Fibroblast of skin of left biceps (primary cell): ENCODE data around the gene THSD8.
A peak's percentile ranks its signal among the peaks of the same experiment; 100 is the strongest.
"Not testable (repeated sequence)": the region's sequence is repeated elsewhere in the genome, so short reads cannot be mapped to it uniquely, and the experiment has no call there.

Source experiments
- DNase-seq, 2 experiments: peaks; one replicate each; pipeline ENCODE4 v3.0.0-alpha.2; 2013; ENCODE audit warnings: low read depth in 2 of 2

THSD8 gene

DNA sequence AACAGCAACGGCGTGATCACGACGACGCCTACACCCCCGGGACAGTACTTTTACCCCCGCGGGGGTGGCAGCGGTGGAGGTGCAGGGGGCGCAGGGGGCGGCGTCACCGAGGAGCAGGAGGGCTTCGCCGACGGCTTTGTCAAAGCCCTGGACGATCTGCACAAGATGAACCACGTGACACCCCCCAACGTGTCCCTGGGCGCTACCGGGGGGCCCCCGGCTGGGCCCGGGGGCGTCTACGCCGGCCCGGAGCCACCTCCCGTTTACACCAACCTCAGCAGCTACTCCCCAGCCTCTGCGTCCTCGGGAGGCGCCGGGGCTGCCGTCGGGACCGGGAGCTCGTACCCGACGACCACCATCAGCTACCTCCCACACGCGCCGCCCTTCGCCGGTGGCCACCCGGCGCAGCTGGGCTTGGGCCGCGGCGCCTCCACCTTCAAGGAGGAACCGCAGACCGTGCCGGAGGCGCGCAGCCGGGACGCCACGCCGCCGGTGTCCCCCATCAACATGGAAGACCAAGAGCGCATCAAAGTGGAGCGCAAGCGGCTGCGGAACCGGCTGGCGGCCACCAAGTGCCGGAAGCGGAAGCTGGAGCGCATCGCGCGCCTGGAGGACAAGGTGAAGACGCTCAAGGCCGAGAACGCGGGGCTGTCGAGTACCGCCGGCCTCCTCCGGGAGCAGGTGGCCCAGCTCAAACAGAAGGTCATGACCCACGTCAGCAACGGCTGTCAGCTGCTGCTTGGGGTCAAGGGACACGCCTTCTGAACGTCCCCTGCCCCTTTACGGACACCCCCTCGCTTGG lies 9.6 kb upstream of the THSD8 start:
- DNase-seq: no peak

DNA sequence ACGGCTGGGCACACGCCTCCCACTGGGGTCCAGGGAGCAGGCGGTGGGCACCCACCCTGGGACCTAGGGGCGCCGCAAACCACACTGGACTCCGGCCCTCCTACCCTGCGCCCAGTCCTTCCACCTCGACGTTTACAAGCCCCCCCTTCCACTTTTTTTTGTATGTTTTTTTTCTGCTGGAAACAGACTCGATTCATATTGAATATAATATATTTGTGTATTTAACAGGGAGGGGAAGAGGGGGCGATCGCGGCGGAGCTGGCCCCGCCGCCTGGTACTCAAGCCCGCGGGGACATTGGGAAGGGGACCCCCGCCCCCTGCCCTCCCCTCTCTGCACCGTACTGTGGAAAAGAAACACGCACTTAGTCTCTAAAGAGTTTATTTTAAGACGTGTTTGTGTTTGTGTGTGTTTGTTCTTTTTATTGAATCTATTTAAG lies 9.0 kb upstream of the THSD8 start:
- no peak for DNase-seq

- peak; percentile 85 to 90 for DNase-seq
Measured at GRCh38 chr19:12793290-12794195, 8.3 kb upstream of the THSD8 start.

DNA sequence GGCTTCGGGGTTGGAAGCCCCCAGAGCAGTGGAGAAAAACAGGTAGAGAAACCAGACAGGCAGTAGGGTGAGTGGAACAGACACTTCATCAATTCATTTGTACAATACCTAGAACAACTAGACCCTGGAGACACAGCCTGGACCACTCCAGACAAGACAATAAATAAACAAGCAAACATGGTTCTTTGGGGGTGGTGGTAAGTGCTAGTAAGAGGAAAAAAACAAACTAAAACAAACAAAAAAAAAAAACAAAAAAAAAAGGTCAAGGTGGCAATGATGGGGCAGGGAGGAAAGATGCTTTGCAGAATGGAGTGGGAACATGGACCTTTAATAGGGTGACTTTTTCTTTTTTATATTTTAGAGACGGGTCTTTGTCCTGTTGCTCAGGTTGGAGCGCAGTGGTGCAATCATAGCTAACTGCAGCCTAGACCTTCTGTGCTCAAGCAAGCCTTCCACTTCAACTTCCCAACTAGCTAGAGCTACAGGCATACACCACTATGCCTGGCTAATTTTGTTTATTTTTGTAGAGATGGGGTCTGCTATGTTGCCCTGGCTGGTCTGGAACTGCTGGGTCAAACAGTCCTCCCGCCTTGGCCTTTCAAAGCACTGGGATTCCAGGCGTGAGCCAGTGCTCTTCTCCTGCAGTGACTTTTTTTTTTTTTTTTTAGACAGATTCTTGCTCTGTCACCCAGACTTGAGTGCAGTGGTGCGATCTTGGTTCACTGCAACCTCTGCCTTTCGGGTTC lies 7.5 kb upstream of the THSD8 start:
- DNase-seq: no peak

GRCh38 chr19:12794971-12795381 lies 6.9 kb upstream of the THSD8 start:
- DNase-seq: no peak

DNA sequence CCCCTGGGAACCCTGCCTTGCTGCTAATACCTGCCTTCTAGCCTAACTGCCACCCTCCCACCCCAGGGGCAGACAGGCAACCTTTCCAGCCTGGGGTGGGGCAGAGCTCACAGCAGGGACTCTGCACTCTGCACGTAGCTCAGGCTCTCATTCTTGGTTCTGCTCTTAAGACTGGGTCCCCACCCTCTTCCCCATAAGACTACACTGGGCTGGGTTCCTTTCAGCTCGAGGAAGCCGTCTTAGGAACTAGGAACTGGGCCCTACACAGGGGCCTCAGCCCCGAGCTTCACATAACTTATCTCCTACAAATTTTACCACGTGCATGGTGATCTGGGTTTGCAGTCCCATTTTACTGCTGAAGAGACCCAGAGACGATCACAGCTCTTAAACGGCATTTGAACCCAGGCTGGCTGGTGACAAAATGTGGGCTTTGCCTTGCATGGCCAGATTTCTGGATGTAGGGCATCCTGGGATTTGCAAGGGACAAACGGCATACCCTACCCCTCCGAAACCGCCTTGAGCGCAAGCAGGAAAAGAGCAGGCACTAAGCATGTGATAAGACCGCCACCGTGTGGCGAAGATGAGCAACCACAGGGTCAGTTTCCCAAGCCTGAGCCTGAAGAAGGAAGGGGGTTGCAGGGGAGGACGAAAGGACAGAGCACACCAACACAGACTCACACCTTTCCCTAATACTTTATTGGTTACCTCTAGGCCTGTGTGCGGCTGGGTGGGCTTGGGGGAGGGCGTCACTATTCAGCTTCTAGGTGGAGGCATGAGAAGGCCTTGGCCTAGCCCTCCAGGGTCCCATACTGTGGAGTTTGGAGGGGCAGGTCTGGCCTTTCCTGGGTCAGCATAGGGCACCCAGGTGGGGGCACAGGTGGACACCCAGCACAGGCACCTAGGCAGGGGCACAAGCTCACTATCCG lies 5.5 kb upstream of the THSD8 start:
- DNase-seq: no peak

DNA sequence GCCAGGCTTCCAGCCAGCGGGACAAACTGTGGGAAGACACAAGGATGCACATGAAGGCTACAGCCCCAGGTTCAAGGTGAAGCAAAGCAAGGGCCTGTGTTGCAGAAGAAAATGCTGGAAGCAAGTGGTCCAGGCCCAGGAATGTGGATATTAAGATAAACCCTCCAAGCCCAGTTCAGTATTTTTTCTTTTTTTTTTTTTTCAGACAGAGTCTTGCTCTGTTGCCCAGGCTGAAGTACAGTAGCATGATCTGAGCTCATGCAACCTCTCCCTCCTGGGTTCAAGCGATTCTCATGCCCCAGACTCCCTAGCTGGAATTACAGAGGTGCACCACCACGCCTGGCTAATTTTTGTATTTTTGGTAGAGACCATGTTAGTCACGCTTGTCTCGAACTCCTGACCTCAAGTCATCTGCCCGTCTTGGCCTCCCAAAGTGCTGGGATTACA lies 4.7 kb upstream of the THSD8 start:
- DNase-seq: no peak

GRCh38 chr19:12797607-12798006 lies 4.3 kb upstream of the THSD8 start:
- DNase-seq: not testable (repeated sequence)

- no peak for DNase-seq
Measured at GRCh38 chr19:12799742-12800465, 2.0 kb upstream of the THSD8 start.

DNA sequence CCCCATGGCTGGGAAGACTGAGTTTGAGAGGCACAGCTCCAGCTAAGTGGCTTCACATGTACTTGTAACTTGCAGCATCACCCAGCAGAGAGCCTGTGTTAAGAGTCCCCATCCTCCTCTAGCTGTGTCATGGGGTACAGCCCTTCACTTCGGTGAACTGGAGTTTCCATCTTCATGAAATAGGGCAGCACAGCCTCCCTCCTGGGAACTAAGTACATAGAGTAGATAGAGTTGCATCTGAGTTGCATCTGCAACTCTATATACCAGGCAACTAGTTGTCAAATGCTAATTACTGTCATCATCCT lies 1.5 kb upstream of the THSD8 start:
- DNase-seq: no peak

DNA sequence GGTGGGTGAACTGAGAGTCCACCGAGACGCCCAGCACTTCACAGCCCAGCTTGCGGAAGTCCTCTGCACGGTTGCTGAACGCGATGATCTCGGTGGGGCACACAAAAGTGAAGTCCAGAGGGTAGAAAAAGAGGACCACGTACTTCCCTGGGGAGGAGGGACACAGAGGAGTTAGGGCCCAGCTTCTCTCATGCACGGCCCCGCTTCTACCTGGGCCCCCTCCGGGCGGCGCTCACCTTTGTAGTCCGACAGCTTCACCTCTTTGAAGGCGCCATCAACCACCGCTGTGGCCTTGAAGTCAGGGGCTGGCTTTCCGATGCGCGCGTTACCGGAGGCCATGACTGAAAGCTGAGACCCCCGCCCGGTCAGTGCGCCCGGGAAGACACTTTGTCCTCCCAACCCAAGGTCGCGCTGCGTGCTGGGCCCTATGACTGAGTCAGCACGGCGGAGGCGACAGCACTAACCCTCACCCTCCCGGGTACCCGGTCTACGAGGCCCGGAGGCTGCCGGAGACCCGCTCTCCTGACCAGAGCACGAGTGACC lies 875 bp upstream of the THSD8 start:
- no peak for DNase-seq

- DNase-seq: no peak
Measured at GRCh38 chr19:12802267-12803106, 618 bp downstream of the THSD8 start.

- DNase-seq: no peak
Measured at GRCh38 chr19:12804051-12804450, 2.2 kb downstream of the THSD8 start.

GRCh38 chr19:12806242-12807081 lies 4.6 kb downstream of the THSD8 start, which contains the start of gene RNASEH2A:
RNASEH2A (plus strand) TSS chr19:12806584; CDS start chr19:12806674, 90 bp downstream.
- DNase-seq: peak; percentile 60 to 71

GRCh38 chr19:12815088-12815487 lies 13.2 kb downstream of the THSD8 start:
- DNase-seq: no peak

GRCh38 chr19:12817188-12817587 lies 15.3 kb downstream of the THSD8 start:
- DNase-seq: not testable (repeated sequence)

DNA sequence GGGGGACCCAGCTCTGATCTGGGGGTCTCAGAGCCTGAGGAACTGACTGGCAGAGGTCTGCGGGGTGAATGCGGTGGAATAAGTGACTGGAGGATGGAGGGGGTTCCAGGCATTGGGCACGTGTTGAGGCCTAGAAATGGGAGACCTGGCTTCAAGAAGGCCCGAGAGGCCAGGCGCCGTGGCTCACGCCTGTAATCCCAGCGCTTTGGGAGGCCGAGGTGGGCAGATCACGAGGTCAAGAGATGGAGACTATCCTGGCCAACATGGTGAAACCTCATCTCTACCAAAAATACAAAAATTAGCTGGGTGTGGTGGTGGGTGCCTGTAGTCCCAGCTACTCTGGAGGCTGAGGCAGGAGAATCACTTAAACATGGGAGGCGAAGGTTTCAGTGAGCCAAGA lies 15.9 kb downstream of the THSD8 start:
- DNase-seq: not testable (repeated sequence)

- DNase-seq: no peak
Measured at GRCh38 chr19:12821761-12822160, 19.9 kb downstream of the THSD8 start.
